HG03280 (cell line): ENCODE results near the gene MARCHF9.

Source experiments
- ATAC-seq: cut with Tn5 transposase; IDR thresholded peaks from one replicate; pipeline ENCODE4 v1.9.1; 2021; ENCODE audit warnings: mild to moderate bottlenecking, moderate library complexity; ENCODE audit not compliant: unreplicated experiment

Gene MARCHF9

GRCh38 chr12:57793920-57794319 lies 39.0 kb downstream of the MARCHF9 start:
- no peak for ATAC-seq

- no peak for ATAC-seq
Measured at GRCh38 chr12:57795354-57795753, 40.5 kb downstream of the MARCHF9 start.

- ATAC-seq, result no peak
Measured at GRCh38 chr12:57796996-57797395, 42.1 kb downstream of the MARCHF9 start.

- no peak for ATAC-seq
Measured at GRCh38 chr12:57797933-57798332, 43.0 kb downstream of the MARCHF9 start.

- ATAC-seq, result no peak
Measured at GRCh38 chr12:57800965-57801364, 46.1 kb downstream of the MARCHF9 start.

- ATAC-seq, result no peak
Measured at GRCh38 chr12:57802607-57803006, 47.7 kb downstream of the MARCHF9 start.

- ATAC-seq, result no peak
Measured at GRCh38 chr12:57803319-57803893, 48.5 kb downstream of the MARCHF9 start.

- no peak for ATAC-seq
Measured at GRCh38 chr12:57806677-57807076, 51.8 kb downstream of the MARCHF9 start.

- no peak for ATAC-seq
Measured at GRCh38 chr12:57807285-57807684, 52.4 kb downstream of the MARCHF9 start.

GRCh38 chr12:57808351-57808750 lies 53.4 kb downstream of the MARCHF9 start:
- ATAC-seq, result no peak

GRCh38 chr12:57809425-57809824 lies 54.5 kb downstream of the MARCHF9 start:
- ATAC-seq, result no peak
